ENCODE results near the gene RAB37. TPM values are rescaled to one million over a fixed set of nuclear protein-coding genes. Genes with fewer than 3 reads are reported as not detected.

Gene RAB37
- total RNA-seq, 1 donor from 2014 or later: 2.5 TPM

DNA sequence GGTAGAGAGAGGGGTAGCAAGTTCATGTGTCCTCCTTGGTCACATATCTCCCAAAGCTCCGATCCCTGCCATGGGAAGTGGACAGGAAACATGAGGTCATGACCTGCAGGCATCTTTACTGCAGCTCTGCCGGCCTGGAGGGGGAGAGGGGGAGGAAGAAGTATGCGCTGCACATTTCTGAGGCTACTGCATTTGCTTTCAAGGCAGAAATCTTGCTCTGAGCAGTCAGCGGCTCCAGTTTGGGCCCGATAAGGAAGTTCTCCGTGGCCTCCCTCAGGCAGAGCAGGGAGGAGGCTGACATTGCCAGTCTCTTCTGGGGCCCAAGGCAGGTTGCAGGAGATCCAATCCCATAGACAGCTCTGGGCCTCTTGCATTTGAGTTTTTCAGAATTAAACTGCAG lies 9.9 kb downstream of the RAB37 start:
- H3K4me3 Mint-ChIP-seq (ENCODE audit: unreplicated experiment): peak overlapping the region; percentile 57
- H3K36me3 Mint-ChIP-seq (ENCODE audit: low read depth, unreplicated experiment): peaks cover 5% of the 10 kb centered on the region
- H3K27ac Mint-ChIP-seq (ENCODE audit: unreplicated experiment): no peak overlapping the region
- H3K4me1 Mint-ChIP-seq (ENCODE audit: unreplicated experiment): peaks cover 61% of the 10 kb centered on the region
- no peak for DNase-seq (ENCODE audit: low spot score)
- TF ChIP-seq, protein P1, sequence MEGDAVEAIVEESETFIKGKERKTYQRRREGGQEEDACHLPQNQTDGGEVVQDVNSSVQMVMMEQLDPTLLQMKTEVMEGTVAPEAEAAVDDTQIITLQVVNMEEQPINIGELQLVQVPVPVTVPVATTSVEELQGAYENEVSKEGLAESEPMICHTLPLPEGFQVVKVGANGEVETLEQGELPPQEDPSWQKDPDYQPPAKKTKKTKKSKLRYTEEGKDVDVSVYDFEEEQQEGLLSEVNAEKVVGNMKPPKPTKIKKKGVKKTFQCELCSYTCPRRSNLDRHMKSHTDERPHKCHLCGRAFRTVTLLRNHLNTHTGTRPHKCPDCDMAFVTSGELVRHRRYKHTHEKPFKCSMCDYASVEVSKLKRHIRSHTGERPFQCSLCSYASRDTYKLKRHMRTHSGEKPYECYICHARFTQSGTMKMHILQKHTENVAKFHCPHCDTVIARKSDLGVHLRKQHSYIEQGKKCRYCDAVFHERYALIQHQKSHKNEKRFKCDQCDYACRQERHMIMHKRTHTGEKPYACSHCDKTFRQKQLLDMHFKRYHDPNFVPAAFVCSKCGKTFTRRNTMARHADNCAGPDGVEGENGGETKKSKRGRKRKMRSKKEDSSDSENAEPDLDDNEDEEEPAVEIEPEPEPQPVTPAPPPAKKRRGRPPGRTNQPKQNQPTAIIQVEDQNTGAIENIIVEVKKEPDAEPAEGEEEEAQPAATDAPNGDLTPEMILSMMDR (IDR thresholded peaks at IDR 0.05; ENCODE audit: unreplicated experiment): no peak
- H3K9me3 Mint-ChIP-seq (ENCODE audit: unreplicated experiment): no peaks in the 10 kb centered on the region
- peaks cover 20% of the 10 kb centered on the region for H3K27me3 Mint-ChIP-seq (ENCODE audit: unreplicated experiment)

DNA sequence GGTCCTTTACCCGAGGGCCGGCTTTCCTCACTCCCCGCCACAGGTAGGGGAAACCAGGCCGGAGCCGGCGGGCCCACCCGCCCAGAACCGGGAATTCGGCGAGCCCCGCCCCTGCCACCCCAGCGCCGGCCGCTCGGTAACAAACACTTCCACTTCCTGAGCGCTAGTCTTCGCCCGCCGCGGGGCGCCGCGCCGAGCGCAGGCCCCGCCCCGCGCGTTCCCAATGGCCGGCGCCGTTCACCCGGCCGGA lies 11.1 kb downstream of the RAB37 start:
- no peak for DNase-seq (ENCODE audit: low spot score)
- Mint-ChIP-seq H3K4me1 (ENCODE audit: unreplicated experiment) (peaks cover 53% of the 10 kb centered on the region), H3K27me3 (ENCODE audit: unreplicated experiment) (peaks cover 20% of the 10 kb centered on the region), H3K27ac (ENCODE audit: unreplicated experiment) (no peak overlapping the region), H3K4me3 (ENCODE audit: unreplicated experiment) (no peak overlapping the region), H3K9me3 (ENCODE audit: unreplicated experiment) (no peaks in the 10 kb centered on the region), H3K36me3 (ENCODE audit: low read depth, unreplicated experiment) (peaks cover 5% of the 10 kb centered on the region)
- TF ChIP-seq, protein P1 (IDR thresholded peaks at IDR 0.05; ENCODE audit: unreplicated experiment): no peak

DNA sequence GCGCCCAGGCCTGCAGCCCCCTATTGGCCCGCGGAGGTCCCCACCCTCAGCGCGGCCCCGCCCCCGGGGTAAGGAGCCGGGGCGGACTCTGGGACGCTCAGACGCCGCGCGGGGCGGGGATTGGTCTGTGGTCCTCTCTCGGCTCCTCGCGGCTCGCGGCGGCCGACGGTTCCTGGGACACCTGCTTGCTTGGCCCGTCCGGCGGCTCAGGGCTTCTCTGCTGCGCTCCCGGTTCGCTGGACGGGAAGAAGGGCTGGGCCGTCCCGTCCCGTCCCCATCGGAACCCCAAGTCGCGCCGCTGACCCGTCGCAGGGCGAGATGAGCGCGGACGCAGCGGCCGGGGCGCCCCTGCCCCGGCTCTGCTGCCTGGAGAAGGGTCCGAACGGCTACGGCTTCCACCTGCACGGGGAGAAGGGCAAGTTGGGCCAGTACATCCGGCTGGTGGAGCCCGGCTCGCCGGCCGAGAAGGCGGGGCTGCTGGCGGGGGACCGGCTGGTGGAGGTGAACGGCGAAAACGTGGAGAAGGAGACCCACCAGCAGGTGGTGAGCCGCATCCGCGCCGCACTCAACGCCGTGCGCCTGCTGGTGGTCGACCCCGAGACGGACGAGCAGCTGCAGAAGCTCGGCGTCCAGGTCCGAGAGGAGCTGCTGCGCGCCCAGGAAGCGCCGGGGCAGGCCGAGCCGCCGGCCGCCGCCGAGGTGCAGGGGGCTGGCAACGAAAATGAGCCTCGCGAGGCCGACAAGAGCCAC lies 11.6 kb downstream of the RAB37 start, which contains the start of gene NHERF1:
NHERF1 (plus strand) TSS at position 100 of the 750 bp plus-strand sequence; CDS start at position 319, 219 bp downstream.
- TF ChIP-seq, protein P1 (IDR thresholded peaks at IDR 0.05; ENCODE audit: unreplicated experiment): peak; percentile 20
- peak within 1 kb of the TSS; percentile 86 for H3K27ac Mint-ChIP-seq (ENCODE audit: unreplicated experiment)
- no peaks in the 10 kb centered on the region for H3K9me3 Mint-ChIP-seq (ENCODE audit: unreplicated experiment)
- peak; percentile 97 for DNase-seq (ENCODE audit: low spot score)
- peak within 1 kb of the TSS; percentile 94 for H3K4me3 Mint-ChIP-seq (ENCODE audit: unreplicated experiment)
- peaks cover 5% of the 10 kb centered on the region for H3K36me3 Mint-ChIP-seq (ENCODE audit: low read depth, unreplicated experiment)
- H3K27me3 Mint-ChIP-seq (ENCODE audit: unreplicated experiment): peaks cover 21% of the 10 kb centered on the region
- H3K4me1 Mint-ChIP-seq (ENCODE audit: unreplicated experiment): peaks cover 48% of the 10 kb centered on the region

DNA sequence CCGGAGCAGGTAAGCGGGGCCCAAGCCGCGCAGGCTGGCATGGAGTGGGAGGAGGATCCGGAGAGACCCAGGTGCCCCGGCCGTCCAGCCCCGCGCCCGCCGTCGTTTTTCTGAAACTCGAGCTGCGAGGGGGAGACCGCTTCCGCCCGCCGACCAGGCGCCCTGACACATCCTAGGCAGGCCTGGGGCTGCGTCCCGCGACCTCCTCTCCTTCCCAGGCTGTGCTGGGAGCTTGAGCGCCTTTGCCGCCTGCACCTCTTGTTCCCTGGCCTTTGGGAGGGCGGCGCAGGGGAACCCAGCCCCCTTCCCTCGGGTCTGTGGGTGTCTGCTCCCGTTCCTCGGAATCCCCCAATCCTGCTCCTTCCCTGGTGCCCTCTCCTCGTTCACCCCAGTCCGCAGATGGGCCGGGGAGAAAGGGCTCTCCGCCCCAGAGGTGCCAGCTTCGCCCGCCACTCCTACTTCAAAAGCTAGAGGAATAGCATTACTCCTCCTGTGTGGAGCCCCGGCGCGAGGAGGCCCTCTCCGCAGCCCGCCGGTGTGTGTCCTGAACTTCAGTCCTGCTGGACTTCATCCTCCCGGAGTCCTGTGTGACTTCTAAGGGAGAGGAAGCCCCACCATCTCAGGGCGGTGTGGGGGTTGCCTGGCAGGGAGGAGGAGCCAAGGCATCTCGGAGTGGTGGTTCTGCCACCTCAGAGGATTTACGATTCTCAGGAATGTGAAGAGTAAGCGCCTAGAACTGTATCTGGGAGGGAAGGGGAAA lies 12.4 kb downstream of the RAB37 start:
- Mint-ChIP-seq H3K9me3 (ENCODE audit: unreplicated experiment) (no peaks in the 10 kb centered on the region), H3K27ac (ENCODE audit: unreplicated experiment) (peak overlapping the region; percentile 86), H3K4me1 (ENCODE audit: unreplicated experiment) (peaks cover 44% of the 10 kb centered on the region), H3K27me3 (ENCODE audit: unreplicated experiment) (peaks cover 18% of the 10 kb centered on the region), H3K36me3 (ENCODE audit: low read depth, unreplicated experiment) (peaks cover 5% of the 10 kb centered on the region), H3K4me3 (ENCODE audit: unreplicated experiment) (peak overlapping the region; percentile 94)
- DNase-seq (ENCODE audit: low spot score): no peak
- TF ChIP-seq, protein P1 (IDR thresholded peaks at IDR 0.05; ENCODE audit: unreplicated experiment): no peak

DNA sequence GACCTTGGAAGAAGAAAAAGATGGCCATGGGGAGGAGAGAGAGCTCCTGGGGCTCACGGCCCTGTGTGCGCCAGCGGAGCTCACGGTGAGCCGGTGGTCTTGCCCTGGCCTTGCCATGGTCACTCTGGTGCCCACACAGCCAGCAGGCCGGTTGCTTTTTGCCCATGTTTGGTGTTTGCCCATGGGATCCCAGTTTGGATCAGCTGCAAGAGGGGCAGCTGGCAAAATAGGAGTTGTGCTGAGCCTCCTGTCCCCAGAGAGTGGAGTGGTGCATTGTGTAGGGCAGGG lies 12.9 kb downstream of the RAB37 start:
- peaks cover 5% of the 10 kb centered on the region for H3K36me3 Mint-ChIP-seq (ENCODE audit: low read depth, unreplicated experiment)
- peak overlapping the region; percentile 94 for H3K4me3 Mint-ChIP-seq (ENCODE audit: unreplicated experiment)
- H3K4me1 Mint-ChIP-seq (ENCODE audit: unreplicated experiment): peaks cover 40% of the 10 kb centered on the region
- H3K27me3 Mint-ChIP-seq (ENCODE audit: unreplicated experiment): peaks cover 17% of the 10 kb centered on the region
- no peak for DNase-seq (ENCODE audit: low spot score)
- no peaks in the 10 kb centered on the region for H3K9me3 Mint-ChIP-seq (ENCODE audit: unreplicated experiment)
- peak overlapping the region; percentile 86 for H3K27ac Mint-ChIP-seq (ENCODE audit: unreplicated experiment)
- TF ChIP-seq, protein P1 (IDR thresholded peaks at IDR 0.05; ENCODE audit: unreplicated experiment): no peak
